Measurements from ENCODE around the gene LIPN.

Gene LIPN

DNA sequence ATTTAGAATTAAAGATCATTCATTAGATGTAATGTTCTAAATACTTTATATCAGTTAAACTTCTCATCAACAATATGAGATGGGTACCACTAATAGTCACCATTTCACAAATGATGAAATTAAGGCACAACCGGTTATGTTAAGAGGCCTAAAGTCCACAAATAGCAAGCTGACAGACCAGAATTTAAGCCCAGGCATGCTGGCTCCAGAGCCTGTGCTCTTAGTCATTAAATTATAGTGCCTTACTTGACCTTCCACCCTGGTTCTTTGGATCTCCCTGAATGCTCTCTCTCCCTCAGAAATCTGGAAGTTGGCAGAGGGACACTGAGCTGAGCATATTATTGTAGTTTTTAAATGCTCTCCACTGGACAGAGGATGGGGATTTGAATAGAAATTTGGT is 3.6 kb downstream of the LIPN start:
- no peak overlapping the region for H3K27ac ChIP-seq (ENCODE audit: low read depth, low read length)
- no peaks in the 10 kb centered on the region for H3K4me1 ChIP-seq (ENCODE audit: control insufficient read depth, low read length)
- no peaks in the 10 kb centered on the region for H3K9me2 ChIP-seq (replicated peaks; ENCODE audit: control insufficient read depth, low read length)
- H3K79me2 ChIP-seq (ENCODE audit: control insufficient read depth, low read length), result no peaks in the 10 kb centered on the region
- TF ChIP-seq, protein P1, sequence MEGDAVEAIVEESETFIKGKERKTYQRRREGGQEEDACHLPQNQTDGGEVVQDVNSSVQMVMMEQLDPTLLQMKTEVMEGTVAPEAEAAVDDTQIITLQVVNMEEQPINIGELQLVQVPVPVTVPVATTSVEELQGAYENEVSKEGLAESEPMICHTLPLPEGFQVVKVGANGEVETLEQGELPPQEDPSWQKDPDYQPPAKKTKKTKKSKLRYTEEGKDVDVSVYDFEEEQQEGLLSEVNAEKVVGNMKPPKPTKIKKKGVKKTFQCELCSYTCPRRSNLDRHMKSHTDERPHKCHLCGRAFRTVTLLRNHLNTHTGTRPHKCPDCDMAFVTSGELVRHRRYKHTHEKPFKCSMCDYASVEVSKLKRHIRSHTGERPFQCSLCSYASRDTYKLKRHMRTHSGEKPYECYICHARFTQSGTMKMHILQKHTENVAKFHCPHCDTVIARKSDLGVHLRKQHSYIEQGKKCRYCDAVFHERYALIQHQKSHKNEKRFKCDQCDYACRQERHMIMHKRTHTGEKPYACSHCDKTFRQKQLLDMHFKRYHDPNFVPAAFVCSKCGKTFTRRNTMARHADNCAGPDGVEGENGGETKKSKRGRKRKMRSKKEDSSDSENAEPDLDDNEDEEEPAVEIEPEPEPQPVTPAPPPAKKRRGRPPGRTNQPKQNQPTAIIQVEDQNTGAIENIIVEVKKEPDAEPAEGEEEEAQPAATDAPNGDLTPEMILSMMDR (IDR thresholded peaks at IDR 0.05; ENCODE audit: low read depth, low read length, poor library complexity, severe bottlenecking), result no peak
- TF ChIP-seq EZH2phosphoT487 (IDR thresholded peaks at IDR 0.05; ENCODE audit: borderline replicate concordance, low read length), result no peak
- H3K36me3 ChIP-seq (ENCODE audit: control insufficient read depth, low read length), result no peaks in the 10 kb centered on the region
- H3F3A ChIP-seq (ENCODE audit: control insufficient read depth, insufficient read depth), result no peaks in the 10 kb centered on the region
- peaks cover 3% of the 10 kb centered on the region; the same call in 1 of the 2 replicates for H3K27me3 ChIP-seq (ENCODE audit: control insufficient read depth, low read length)
- H3K9me3 ChIP-seq (ENCODE audit: control insufficient read depth, insufficient read depth, low read length), result no peaks in the 10 kb centered on the region
- no peak overlapping the region for H3K4me2 ChIP-seq (ENCODE audit: low read length)
- no peak overlapping the region for H3K4me3 ChIP-seq (ENCODE audit: low read length)
- no peaks in the 10 kb centered on the region for H4K20me1 ChIP-seq (ENCODE audit: control insufficient read depth, insufficient read depth, low read depth, low read length)

DNA sequence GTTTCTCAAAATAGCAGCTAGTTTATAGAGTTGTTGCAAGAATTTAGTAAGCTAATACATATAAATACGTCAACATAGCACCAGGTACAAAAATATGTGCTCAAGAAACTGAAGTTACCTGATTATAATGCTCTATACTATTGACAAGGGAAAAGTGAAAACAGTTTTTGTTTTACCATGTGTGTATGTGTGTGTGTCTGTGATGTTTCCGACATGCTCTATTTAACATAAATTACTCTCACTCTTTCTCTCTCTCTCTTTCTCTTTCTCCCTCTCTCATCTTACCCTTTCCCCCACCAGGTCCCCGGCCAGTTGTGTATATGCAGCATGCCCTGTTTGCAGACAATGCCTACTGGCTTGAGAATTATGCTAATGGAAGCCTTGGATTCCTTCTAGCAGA is 4.3 kb downstream of the LIPN start:
- no peak overlapping the region for H3K4me3 ChIP-seq (ENCODE audit: low read length)
- TF ChIP-seq, protein P1 (IDR thresholded peaks at IDR 0.05; ENCODE audit: low read depth, low read length, poor library complexity, severe bottlenecking), result no peak

DNA sequence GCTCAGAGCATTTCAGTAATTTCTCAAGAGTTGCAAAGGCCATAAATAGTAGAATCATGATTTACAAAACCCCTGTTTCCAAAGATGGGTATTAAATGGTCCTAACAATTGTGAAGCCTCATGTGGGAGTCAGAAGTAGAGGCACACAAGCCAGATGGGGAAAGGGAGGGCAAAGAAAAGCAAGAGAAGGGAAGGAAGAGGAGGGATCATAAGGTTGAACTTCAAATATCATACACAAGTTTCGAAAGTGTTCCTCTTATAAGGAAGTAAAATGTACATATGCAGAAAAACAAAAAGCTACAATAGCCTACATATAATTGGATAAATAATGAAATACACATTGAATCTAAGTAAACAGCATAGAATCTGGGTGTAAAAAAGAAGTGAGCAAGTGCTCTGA is 6.0 kb downstream of the LIPN start:
- H3K9me3 ChIP-seq (ENCODE audit: control insufficient read depth, insufficient read depth, low read length), result no peaks in the 10 kb centered on the region
- H3K36me3 ChIP-seq (ENCODE audit: control insufficient read depth, low read length), result no peaks in the 10 kb centered on the region
- H3K4me3 ChIP-seq (ENCODE audit: low read length), result no peak overlapping the region
- H4K20me1 ChIP-seq (ENCODE audit: control insufficient read depth, insufficient read depth, low read depth, low read length), result no peaks in the 10 kb centered on the region
- no peaks in the 10 kb centered on the region for H3K79me2 ChIP-seq (ENCODE audit: control insufficient read depth, low read length)
- H3K27me3 ChIP-seq (ENCODE audit: control insufficient read depth, low read length), result peaks cover 3% of the 10 kb centered on the region; the same call in 1 of the 2 replicates
- no peaks in the 10 kb centered on the region for H3K4me1 ChIP-seq (ENCODE audit: control insufficient read depth, low read length)
- no peak overlapping the region for H3K4me2 ChIP-seq (ENCODE audit: low read length)
- TF ChIP-seq, protein P1 (IDR thresholded peaks at IDR 0.05; ENCODE audit: low read depth, low read length, poor library complexity, severe bottlenecking), result no peak
- TF ChIP-seq EZH2phosphoT487 (IDR thresholded peaks at IDR 0.05; ENCODE audit: borderline replicate concordance, low read length), result no peak
- H3K9me2 ChIP-seq (replicated peaks; ENCODE audit: control insufficient read depth, low read length), result no peaks in the 10 kb centered on the region
- no peak overlapping the region for H3K27ac ChIP-seq (ENCODE audit: low read depth, low read length)
- no peaks in the 10 kb centered on the region for H3F3A ChIP-seq (ENCODE audit: control insufficient read depth, insufficient read depth)

More for the DNA sequence above, 4.3 kb downstream of the LIPN start:
- H3K9me3 ChIP-seq (ENCODE audit: control insufficient read depth, insufficient read depth, low read length), result no peaks in the 10 kb centered on the region
- H3K36me3 ChIP-seq (ENCODE audit: control insufficient read depth, low read length), result no peaks in the 10 kb centered on the region
- no peaks in the 10 kb centered on the region for H3F3A ChIP-seq (ENCODE audit: control insufficient read depth, insufficient read depth)
- H3K27ac ChIP-seq (ENCODE audit: low read depth, low read length), result no peak overlapping the region
- no peaks in the 10 kb centered on the region for H3K4me1 ChIP-seq (ENCODE audit: control insufficient read depth, low read length)
- no peak overlapping the region for H3K4me2 ChIP-seq (ENCODE audit: low read length)
- no peaks in the 10 kb centered on the region for H3K79me2 ChIP-seq (ENCODE audit: control insufficient read depth, low read length)
- H4K20me1 ChIP-seq (ENCODE audit: control insufficient read depth, insufficient read depth, low read depth, low read length), result no peaks in the 10 kb centered on the region
- peaks cover 3% of the 10 kb centered on the region; the same call in 1 of the 2 replicates for H3K27me3 ChIP-seq (ENCODE audit: control insufficient read depth, low read length)
- no peaks in the 10 kb centered on the region for H3K9me2 ChIP-seq (replicated peaks; ENCODE audit: control insufficient read depth, low read length)

DNA sequence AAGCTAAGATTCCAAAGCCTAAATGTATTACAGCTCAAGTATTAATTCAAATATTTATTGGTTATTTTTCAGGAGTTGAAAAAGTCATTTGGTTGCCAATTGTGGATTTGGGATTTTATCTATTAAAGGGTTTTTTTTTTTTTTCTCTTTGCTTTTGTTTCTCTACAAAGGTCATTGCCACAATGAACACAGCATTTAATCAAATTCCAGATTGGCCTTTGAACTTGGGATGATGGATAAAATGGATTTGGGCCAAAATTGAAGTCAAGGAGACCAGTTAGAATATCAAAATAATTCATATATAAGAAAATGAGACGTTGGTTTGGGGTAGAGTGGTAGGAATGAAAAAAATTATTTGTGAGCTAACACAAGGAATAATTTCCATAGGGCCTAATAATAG is 9.6 kb downstream of the LIPN start:
- Histone ChIP-seq H3K79me2 (ENCODE audit: control insufficient read depth, low read length) (no peaks in the 10 kb centered on the region), H3K27me3 (ENCODE audit: control insufficient read depth, low read length) (no peaks in the 10 kb centered on the region), H3K4me2 (ENCODE audit: low read length) (no peak overlapping the region), H4K20me1 (ENCODE audit: control insufficient read depth, insufficient read depth, low read depth, low read length) (no peaks in the 10 kb centered on the region), H3K4me1 (ENCODE audit: control insufficient read depth, low read length) (no peaks in the 10 kb centered on the region), H3K36me3 (ENCODE audit: control insufficient read depth, low read length) (no peaks in the 10 kb centered on the region), H3K27ac (ENCODE audit: low read depth, low read length) (no peak overlapping the region), H3K4me3 (ENCODE audit: low read length) (no peak overlapping the region), H3K9me3 (ENCODE audit: control insufficient read depth, insufficient read depth, low read length) (no peaks in the 10 kb centered on the region), H3F3A (ENCODE audit: control insufficient read depth, insufficient read depth) (no peaks in the 10 kb centered on the region), H3K9me2 (replicated peaks; ENCODE audit: control insufficient read depth, low read length) (no peaks in the 10 kb centered on the region)
- TF ChIP-seq, protein P1 (IDR thresholded peaks at IDR 0.05; ENCODE audit: low read depth, low read length, poor library complexity, severe bottlenecking), result no peak
- TF ChIP-seq EZH2phosphoT487 (IDR thresholded peaks at IDR 0.05; ENCODE audit: borderline replicate concordance, low read length), result no peak
